HG02798 (cell line): Measurements from ENCODE around the gene CD53.
A peak's percentile ranks its signal among the peaks of the same experiment; 100 is the strongest.

Source experiments
- ATAC-seq: cut with Tn5 transposase; IDR thresholded peaks from one replicate; pipeline ENCODE4 v1.9.1; 2021; ENCODE audit warnings: mild to moderate bottlenecking; ENCODE audit not compliant: unreplicated experiment, poor library complexity

CD53 gene

GRCh38 chr1:110875216-110875731 is 2.3 kb downstream of the CD53 start:
- ATAC-seq, result peak; percentile 46

- ATAC-seq, result no peak
These were observed 3.9 kb downstream of the CD53 start for GRCh38 chr1:110876748-110877341.

DNA sequence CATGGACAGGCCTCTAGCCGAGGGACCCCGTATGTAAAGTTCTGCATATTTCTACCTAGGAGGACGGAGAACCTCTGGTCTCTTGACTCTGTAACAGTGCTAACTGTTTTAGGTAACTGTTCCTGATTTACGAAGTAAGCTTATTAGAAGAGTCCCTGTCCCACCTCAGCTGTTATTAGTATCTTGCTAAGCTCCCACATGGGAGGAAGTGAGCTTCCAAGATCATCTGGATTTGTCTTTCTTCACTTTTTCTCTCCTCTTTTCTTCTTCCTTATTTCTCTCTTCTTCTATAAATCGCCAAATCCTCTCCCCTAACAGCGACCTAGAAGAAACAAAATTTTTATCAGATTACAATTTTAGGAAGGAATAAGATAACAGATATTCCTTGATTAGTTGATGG is 4.4 kb downstream of the CD53 start:
- ATAC-seq, result no peak

DNA sequence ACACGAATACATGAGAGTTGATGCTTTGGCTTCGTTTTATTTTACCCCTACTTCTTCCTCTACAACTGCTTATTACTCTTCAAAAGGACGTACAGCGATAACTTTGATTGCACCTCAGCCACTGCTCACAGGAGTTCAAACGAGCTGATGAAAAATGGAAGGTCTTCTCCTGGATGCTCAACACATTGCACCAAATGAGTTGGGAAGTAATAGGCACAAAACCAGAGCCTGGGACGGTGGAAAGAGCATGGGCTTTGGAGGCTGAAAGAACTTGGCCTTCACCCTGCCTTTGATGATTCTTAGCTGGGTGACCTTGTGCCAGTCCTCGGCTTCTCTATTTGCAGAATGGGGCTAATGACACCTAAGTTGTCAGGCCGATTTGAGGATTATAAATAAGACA is 4.8 kb downstream of the CD53 start:
- no peak for ATAC-seq

- ATAC-seq, result no peak
These were observed 5.6 kb downstream of the CD53 start for GRCh38 chr1:110878591-110878990.

- ATAC-seq, result no peak
These were observed 6.0 kb downstream of the CD53 start for GRCh38 chr1:110878993-110879392.

DNA sequence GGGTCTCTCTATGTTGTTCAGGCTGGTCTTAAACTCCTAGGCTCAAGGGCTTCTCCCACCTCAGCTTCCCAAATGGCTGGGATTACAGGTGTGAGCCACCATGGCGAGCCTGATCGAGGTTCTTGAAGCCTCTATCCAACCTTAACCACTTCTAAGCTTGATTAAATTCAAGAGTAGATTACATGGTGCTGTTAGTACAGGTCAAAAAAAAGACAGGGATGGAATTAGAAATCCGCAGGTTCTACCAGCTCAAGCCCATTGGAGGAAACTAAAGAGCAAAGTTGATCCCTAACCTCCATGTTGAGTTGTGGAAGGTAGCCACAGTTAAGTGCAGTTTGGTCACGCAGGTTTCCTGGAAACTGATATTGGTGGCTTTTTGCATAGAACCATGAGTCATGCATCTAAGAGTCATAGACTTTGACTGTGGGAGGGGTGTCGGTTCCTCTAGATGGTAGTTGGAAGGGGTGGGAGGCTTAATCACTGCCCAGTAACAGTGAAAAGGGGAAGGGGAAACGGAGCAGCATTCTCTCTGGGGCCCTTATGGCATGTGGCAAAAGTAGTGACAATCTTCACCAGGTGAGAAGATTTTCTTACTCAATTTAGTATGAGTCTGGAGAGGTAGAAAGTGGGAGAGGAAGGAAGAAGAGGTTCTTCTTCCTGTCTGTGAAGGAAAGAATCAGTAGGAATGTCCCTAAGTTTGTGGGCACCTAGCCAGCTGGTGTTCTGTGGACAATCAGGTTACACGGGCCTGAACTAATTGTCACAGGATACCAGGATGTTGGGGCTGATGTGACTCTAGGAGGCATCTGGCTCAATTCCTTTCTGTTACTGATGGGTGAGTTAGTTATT is 7.0 kb downstream of the CD53 start:
- ATAC-seq, result peak; percentile 61

DNA sequence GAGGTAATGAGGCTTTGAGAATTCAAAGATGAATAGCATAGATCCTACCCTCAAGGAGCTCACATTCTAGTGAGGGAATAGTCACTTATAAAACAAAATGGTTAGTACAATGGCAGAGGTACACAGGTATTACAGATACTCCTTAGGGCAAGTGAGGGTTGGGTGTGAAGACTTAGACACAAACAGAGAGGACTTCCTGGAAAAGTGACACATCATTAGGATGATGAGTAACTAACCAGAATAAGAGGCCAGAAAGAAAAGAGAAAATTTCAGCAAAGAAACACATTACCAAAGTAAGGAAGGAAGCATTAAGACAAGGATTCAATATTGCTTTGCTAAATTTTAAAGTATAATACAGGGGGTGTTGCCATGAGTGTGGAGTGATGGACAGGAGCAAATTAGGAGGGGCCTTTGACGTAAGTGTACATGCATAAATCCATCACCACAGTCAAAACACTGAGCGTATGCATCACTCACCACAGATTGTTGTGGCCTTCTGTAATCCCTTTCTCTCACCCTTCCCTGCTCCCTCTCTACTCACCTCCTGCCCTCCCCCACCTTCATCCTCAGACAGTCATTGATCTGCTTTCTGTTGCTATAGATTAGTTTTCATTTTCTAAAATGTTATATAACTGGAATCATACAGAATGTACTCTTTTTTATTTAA is 7.9 kb downstream of the CD53 start:
- peak; percentile 36 for ATAC-seq

DNA sequence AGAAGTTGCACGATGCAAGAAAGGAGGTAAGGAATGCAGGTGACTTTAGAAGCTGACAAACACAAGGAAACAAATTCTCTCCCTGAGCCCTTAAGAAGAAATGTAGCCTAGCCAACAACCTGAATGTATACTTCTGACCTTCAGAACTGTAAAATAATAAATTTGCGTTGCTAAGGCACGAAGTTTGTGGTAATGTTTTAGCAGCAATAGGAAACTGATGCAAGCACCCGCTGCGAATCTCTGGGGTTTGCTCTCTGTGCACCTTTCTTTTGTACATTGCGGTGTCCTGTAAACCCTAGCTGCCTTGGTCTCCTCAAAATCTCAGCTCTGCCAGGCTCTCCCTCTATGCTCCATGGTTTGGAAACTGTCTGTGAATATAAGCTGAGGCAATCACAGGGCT is 15.1 kb downstream of the CD53 start:
- ATAC-seq, result no peak

DNA sequence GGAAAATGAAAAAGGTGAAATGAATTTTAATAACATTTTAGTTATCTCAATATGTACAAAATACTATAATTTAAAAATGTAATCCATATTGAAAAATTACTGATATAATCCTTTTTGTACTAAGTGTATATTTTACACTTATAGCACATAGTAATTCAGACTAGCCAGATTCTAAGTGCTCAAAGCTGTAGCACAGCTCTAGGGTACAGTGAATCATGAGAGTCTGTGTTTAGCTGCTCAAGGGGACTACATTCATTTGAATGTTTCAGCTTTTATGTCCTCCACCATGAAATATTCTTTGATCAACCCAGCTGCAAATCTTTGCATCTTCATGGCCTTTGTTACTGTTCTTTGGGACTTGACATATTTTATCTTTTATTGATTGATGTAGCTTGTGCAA is 15.7 kb downstream of the CD53 start:
- no peak for ATAC-seq

GRCh38 chr1:110890474-110891196 is 17.7 kb downstream of the CD53 start:
- no peak for ATAC-seq

DNA sequence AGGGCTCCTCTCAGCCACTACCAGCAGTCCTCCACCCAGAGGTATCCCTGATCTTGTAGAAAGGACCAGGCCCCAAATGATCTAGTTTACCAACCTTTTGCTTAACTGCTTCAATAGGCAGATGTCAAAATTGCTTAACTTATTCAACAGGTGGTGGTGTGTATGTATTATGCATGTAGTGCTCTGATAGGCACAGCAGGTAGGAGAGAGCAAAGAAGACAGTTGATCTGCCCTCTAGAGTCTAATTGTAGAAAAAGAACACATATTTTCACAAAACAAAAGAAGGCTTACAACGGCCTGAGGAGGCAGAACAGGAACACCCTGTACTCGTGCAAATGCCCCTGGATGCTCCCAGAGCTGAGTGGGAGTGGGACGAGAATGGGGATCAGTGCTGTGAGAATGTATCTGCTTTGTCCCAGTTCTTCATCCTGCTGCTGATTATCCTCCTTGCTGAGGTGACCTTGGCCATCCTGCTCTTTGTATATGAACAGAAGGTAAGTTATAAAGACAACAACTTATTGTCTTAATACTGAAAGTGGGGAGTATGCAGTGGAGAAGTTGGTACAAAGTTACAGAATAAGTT is 21.1 kb downstream of the CD53 start:
- no peak for ATAC-seq

DNA sequence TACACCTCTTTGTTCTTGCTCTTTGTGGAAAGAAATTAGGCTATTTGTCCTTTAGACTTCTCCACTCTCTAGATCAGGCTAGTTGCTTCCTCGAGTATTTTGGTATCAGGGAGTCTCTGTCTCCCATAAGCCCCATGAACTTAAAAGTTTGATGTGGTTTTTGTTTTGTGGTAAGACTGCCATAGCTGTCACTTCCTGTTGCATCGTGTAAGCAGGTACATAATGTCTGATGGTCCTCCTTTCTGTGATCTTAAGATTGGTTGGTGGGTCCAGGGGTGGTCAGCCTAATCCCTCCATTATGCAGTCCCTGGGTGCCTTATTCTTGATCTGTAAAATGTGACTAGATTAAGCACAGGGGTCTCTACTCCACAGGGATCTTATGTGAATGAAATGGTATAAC is 23.1 kb downstream of the CD53 start:
- no peak for ATAC-seq

GRCh38 chr1:110897681-110898080 is 24.7 kb downstream of the CD53 start:
- ATAC-seq, result no peak

DNA sequence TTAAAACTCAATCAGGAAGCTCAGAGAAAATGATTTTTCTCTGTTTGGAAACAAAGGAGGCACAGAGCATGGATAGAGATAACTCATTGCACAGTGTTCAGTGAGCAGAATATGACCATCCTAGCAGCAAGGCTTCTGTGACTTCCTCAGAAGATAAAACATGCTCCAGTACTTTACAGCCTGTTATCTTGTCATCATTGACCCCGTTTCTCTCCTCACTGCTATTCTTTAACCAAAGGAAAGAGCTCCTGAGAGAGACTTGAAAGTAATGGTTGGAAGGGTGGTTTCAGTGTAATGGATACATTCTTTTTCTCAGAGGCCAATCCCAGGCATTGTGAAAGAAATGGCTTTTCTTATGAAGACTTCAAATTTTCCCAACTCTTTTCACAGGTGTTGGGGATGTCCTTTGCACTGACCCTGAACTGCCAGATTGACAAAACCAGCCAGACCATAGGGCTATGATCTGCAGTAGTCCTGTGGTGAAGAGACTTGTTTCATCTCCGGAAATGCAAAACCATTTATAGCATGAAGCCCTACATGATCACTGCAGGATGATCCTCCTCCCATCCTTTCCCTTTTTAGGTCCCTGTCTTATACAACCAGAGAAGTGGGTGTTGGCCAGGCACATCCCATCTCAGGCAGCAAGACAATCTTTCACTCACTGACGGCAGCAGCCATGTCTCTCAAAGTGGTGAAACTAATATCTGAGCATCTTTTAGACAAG is 25.9 kb downstream of the CD53 start:
- no peak for ATAC-seq

GRCh38 chr1:110899458-110899843 is 26.5 kb downstream of the CD53 start:
- no peak for ATAC-seq

GRCh38 chr1:110902820-110903463 is 30.0 kb downstream of the CD53 start:
- ATAC-seq, result no peak

GRCh38 chr1:110903853-110904500 is 31.0 kb downstream of the CD53 start:
- no peak for ATAC-seq

GRCh38 chr1:110912784-110913183 is 39.8 kb downstream of the CD53 start:
- ATAC-seq, result no peak
